Smooth muscle cell of the brain vasculature (primary cell): Measurements from ENCODE around the gene MYPN.
"Not testable (repeated sequence)": the region's sequence is repeated elsewhere in the genome, so short reads cannot be mapped to it uniquely, and the experiment has no call there.

Experiments
- DNase-seq: peaks from one replicate; pipeline ENCODE4 v3.0.0-alpha.2; 2012; ENCODE audit warnings: low read depth, low spot score

The MYPN gene

DNA sequence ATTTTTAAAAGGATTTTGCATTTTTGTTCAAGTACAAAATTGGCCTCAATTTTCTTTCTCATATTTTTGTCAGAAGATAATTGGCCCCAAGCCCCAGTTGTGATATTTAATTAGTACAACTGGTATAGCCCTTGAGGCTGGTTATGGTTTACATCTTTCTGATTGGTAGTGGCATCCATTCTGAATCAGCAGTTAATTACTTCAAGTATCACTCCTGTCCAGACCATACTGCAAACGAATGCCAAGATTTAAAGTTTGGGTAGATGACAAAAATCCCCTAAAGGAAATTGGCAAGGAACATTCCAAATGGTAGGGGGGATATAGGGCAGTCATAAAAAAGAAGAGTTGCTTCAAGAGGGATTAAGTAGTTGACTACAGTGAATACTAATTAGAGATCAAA, 23.1 kb downstream of the MYPN start:
- DNase-seq = no peak

DNA sequence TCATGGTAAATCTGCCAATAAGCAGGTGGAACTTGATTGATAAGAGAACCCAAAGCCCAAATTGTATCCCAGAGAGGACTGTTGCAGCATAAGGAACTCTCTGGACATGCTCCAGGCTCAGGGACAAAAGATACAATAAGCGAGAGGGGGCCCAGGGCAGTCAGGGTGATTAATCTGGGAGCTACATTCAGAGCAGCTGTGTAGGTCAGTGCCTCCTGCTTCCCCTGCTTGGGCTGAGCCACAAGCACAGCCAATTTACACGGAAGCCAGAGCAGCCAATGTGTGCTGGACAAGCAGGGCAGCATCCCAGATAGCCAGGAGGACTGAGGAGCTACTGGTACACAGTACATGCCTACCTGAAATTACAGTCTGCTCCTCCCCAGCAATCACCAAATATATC, 24.2 kb downstream of the MYPN start:
- DNase-seq = no peak

DNA sequence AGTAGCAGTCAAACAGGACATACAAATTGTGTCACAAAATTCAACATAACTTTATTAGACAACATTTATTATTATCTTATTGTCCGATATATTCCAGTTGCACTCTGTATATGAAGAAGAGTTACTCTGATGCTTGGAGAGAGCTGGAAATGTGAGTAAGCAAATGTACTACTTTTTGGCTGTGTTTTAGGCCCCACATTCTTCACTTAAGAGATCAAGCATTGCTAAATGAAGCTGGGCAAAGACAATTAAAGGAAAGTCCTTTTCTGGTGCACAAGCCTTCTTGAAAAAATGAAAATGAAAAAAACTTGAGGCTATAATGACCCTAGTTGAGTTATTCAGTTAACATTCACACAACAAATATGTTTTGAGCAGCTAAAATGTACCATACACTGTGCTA, 26.1 kb downstream of the MYPN start:
- no peak for DNase-seq

DNA sequence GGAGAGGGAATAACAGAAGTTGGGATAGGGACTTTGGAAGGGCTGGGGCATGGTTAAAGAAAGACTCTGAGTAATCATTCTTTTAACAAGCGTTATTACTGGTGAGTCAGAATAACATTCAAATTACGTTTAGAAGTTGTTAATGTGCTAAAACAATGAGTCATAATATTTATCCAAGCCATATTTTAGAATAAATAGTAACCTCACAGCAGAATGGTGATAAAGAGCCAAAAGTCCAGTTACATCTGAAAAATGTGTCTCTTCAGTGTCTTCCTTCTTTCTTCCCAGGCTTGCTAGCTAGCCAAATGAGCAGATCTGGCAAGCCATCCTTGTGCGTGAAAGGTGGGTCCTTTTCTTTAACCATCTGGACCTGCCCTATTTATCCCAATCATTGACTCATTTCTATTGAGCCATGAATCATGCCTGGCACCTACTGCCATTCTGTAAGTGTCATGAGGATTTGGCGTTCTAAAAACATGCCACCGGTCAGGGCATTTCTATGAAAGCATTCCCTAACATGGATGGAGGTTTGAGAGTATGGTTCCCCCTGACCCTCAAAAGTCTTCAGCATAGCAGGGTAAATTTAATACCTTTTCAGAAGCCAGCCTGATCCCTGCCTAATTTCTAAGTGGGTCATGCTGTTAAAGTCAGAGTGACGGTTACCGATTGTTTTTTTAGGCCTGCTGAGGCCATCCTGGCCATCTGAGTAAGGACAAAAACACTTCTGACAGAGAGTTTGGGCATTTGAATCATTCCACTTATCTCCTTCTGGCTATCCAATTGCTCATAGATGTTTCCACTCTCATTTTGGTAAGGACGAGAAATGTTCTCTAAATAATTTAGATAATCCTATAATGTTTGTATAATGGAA, 26.9 kb downstream of the MYPN start:
- DNase-seq = peak; percentile 12

DNA sequence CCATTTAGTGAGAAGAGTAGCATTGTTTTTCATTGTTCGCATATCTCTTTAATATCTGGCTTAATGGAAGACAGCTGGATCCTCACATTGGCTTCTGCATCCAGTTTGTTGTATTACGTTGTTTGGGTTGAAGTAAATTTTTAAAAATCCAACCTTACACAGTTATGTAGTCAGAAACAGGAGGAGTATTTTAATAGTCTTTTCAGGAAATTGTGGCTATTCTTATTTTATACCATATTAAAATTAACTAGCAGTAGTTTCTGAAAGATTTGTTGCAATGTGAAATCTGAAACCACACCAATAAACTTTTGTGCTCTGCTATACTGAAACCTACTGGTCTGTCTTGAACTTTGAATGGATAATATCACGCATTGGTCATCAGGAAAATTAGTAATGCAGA, 27.9 kb downstream of the MYPN start:
- no peak for DNase-seq

DNA sequence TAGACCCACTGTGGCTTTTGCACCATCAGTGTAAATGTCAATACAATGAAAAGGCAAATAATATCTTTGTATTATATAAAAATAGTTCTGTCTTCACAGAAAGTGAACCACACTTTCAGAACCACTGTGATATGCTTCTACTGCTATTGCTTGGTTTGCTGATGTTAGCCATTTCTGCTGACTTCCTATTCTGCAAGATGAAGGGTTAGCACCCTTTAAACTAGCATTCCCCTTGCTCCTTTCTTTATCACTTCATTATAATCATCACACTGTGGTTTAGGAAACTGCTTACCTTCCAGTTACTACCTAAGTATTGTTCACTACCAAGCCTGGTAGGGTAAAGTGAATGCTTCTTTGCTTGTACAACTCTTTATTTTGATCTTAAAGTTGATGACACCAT, 29.2 kb downstream of the MYPN start:
- no peak for DNase-seq

DNA sequence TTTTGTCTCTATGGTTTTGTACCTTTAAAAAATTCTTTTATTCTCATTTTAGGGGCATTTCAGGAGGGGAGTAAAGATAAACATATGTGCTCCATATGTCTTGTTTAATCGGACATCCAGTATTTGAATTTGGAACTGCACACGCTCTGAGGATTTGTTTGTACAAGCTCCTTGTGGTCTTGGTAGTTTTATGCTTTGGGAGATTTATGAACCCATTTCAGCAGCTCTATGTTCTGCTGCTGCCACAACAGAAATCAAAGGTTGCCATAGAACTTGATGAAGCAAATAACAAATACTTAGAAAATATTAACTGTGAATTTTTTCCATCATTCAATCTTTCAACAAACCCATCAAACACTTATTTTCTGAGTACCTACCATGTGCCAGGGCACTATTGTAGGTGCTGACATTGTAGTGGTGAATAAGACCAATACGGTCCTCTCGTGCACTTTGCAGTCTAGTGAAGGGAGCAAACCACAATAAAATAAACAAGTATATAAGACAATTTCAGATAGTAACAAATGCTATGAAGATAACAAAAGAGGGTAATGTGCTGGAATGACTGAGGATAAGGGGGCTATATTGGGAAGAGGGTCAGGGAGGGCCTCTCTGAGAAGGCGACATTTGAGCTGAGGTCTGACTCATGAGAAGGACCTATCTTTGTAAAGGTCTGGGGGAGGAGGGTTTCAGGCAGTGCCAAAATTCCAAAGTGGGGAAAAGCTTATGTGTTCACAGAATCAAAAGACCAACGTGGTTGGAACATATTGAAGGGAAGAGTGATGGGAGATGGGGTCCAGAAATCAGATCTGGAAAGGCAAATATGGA, 30.4 kb downstream of the MYPN start:
- DNase-seq = no peak

DNA sequence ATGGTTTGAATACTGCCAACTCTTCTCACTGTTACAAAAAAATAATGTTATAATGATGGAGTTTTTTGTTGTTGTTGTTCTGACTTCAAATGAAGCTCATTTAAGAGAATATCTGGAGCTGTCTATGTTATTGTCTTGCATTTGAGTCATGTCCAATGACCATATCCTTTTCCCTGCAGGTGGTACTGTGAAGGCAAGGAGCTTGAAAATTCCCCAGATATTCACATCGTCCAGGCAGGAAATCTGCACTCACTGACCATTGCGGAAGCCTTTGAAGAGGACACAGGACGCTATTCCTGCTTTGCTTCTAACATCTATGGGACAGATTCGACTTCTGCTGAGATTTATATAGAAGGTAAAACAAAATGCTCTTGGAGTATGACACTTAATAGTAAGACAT, 33.5 kb downstream of the MYPN start:
- DNase-seq = peak; percentile 41

DNA sequence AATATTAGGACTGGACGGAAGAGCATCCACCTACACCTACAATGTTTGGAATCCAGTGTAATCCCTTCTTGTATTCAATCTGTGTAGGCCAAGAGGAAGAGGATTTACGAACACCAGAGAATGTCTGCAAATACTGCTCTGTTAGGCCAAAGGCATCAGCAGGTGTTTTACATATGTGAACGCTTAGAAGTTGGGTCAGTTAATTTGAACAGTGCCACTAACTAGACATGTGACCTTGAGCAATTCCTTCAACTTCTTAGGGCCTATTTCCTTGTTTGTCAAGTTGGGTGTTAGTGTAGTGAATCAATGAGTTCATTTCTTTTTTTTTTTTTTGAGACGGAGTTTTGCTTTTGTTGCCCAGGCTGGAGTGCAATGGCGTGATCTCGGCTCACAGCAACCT, 35.4 kb downstream of the MYPN start:
- no peak for DNase-seq

DNA sequence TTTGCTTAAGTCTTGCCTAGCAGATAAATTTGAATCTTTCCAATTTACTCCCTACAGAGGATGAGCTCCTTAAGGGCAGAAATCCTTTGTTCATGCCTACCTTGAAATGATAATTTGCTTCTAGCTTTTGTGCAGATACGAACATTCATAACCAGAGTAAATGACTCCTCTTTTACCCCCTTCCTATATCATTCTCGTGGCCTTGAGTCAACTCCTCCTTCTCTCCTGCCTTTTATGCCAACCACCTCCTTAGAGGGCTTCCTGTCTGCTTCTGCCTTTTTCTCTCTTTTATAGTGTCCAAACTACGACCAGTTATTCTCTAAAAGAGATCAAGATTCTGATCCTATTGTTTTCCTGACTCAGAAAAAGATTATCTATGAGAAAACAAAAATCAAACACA, 36.4 kb downstream of the MYPN start:
- no peak for DNase-seq

DNA sequence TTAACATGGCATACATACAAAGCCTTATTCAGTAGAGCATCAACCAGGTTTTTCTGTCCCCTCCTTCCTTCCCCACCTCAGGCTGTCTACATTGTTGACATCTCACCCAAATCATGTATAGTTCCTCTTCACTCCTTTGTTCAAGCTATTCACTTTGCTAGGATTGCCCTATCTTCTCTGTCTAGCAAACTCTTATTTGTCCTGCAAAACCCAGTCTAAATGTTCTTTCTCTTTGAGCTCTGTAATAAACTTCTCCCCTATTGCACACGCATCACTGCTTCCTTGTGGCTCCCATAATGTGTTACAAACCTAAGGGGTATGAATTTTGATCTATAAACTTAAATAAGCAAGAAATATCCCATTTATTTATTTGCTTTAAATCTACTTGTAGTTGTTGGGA, 36.8 kb downstream of the MYPN start:
- DNase-seq = no peak

DNA sequence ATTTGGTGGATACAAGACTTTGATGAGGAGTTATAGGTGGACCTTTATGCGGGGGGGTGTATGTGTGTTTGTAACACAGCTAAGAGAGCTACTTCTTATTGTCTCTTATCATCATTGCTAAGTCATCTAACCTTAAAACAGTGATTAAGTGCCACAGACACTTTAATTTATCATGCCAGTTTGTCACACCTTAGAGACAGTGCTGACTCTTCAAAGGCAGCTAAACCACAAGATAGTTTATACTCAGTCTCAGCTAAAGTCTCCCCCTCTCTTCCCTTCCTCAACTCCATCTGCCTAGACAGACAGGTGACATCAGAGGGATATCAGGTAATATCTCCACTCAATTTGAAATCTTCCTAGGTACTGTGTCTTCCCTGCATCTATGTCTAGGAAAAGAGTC, 42.2 kb downstream of the MYPN start:
- DNase-seq = no peak

DNA sequence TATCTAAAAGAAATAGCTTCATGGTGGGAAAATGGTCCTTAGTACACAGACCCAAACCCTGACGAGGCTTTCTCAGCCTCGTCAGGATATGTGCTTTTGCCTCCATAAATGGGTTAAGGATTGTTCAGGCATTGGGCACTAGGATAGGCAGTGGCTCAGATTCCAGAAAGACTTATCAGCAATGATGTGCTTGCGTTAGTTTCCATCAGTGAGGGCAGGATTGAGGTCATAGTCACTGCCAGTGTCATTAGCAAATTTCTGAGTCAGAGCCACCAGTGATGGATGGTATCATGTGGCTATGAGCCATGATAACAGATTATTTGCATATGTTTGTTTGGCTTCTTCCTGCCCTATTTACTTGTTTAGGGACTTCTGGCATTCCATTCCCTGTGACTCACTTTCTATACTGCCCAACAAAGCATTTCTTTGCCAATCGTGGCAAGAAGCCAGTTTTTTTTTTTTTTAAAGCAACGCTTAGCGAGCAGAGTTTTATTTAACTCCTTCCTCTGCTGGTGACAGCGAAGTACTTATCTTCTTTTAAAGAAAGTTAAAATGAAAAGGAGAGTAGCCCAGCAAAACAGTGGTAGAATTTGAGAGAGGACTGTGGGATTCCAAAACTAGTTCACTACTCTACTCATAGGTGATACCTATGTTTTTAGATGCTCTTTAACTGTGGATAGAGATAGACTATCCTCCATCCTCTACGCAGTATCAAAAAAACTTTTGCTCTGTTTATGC, 44.4 kb downstream of the MYPN start:
- peak; percentile 62 for DNase-seq

DNA sequence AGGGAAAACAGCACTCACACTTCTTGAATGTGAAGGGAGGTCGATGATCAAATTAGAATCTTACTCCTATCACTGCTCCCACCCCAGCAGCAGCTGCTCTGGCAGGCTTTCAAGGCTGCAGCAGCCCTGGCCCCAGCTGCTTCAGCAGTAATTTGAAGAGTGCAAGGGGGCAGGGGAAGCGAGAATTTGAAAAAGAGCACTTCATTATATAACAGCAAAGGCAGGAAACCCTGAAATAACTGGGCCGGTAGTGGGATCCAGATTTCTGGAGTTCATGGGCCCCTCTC, 44.9 kb downstream of the MYPN start:
- DNase-seq = peak; percentile 13

DNA sequence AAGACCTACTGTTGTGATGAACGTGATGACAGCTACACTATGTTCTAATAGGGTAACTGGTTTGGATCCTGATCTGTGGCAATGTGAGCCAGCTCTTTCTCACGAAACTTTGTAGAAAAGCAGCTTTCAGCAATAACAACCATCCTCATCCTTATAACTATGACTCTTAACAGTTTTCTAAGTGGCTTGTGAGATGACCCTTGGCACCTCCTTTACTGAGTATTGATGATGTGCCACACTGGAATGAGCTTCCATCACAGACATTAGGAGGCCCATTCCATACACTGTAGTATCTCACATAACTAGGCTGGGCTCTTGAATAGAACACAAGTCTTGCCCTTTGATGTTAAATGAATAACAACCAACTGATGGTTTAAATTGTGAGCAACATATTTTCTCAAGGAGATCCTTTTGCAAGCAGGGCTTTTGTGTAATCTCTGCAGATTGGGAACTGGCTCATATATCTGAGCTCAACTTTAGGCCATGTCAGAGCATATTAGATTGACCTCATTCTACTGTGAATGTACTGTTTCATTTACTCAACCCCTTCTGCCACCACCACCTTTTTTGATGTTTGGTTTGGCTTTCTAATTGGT, 46.4 kb downstream of the MYPN start:
- DNase-seq = no peak

DNA sequence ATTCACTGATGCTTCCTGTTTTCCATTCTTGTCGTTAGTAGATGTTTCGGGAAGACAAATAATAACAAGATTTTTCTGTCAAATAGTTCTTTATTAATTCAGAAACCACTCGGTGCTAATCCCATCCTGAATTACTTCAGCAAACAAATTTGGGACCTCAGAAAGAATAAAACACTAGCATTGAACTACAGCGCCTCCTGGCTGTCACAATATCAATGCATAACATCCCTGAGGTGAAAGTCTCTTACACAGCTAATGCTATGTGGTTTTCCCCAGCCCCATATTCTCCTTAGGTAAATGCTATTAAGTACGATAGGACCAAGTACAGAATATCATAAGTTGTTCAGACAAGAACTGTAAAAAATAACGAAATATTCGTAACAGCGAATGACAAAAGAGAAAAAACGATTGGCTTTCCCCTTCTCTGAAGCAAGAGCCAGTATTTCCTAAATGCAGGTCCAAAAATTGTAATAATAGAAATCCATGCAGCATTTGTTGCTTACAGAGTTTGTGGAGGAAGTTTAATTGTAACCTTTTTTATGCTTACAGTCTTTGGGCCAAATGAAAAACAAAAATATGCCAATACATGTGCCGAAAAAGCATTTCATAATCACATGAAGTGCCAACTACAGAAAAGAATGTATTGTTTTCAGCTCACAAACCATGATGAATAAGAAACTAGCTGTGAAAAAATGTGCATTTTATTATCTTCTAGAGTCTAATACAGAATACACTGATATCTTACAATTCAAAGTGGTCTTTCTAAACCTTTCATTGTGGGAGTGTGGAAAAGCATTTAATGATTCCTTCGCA, 47.3 kb downstream of the MYPN start:
- DNase-seq = peak; percentile 58

DNA sequence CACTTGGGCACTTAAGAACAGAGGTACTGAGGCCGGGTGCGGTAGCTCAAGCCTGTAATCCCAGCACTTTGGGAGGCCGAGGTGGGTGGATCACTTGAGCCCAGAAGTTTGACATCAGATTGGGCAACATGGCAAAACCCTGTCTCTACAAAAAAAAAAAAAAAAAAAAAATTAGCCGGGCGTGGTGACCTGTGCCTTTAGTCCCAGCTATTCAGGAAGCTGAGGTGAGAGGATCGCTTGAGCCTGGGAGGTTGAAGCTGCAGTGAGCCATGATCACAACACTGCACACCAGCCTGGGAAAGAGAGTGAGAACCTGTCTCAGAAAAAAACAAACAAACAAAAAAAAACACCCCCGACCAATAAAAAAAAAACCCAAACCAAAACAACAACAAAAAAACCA, 48.2 kb downstream of the MYPN start:
- DNase-seq = not testable (repeated sequence)

DNA sequence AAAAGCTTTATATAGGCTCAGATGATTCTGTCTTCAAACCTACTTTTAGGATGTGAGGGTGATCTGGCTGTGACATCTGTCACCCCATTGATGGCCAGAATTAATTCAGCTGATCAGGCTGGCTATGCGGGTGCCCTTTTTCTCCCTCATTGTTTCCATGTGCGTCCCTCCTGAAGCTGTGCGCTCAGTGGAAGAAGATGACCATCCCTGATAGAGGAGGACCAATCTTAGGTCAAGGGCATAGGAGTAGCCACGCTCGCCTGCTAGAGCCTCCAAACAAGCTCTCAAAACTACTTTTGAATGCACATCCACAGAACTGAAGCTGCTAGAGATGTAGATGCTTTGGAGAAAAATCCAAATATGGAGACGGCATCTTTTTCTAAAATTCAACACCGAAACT, 48.7 kb downstream of the MYPN start:
- no peak for DNase-seq

DNA sequence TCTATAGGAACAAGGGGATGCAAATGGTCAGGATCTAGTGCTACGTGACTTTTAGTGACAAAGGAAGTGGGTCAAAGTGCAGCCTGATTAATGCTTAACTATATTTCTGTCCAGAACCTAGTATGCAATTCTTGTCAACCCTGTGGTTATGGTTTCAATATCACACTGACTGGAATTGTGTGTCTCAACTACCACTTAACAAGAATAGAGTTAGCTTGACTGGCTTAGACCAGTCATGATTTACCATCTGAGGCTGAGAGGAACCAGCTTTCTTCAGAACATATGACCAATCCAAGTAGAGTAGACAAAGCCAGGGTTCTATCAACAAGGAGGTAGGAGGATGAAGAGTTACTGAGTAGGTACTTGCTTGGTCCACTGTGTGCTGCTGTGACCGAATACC, 54.4 kb downstream of the MYPN start:
- DNase-seq = no peak

DNA sequence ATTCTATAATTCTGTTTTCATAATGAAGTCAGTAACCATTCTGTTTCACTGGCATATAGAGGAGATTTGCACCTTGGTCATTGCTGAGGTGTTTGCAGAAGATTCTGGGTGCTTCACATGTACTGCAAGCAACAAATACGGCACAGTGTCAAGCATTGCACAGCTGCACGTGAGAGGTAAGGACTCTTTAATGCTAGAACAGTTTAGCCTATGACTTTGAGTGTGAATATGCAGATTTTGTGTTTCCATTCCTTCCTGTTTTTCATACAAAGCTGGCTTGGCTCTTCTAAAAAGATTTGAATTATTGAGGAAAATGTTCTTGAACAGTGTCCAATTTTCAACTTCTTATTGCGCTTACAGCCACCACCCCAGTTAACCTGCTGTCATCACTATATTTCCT, 56.4 kb downstream of the MYPN start:
- DNase-seq = no peak

DNA sequence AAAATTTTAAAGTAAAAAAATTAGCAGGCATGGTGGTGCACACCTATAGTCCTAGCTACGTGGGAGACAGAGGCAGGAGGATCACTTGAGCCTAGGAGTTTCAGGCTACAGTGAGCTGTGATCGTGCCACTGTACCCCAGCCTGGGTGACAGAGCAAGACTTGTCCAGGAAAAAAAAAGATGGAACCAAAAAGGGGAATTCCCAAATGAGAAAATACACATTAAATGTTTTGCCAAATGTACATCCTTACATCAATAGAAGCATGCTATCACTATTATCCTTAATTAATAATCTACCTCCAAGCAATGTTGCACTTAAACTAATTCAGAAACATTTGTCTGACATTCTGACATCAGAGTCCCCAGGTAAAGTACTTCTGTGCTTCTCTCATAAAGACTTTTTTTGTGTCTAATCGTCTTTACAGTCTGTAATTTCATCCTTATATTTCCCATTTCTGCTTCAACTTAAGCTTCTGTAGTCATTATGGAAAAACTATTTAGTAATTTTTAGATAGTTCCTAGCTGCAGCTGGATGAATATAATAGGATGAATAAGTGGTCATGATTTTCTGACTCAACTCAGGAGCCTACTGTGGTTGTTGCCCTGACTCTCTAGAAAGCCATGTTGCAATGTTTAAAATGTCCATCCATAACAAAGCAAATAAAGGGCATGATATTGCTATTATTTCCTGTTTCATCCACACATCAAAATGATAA, 57.7 kb downstream of the MYPN start:
- DNase-seq = no peak
